Panc1 (cell line): ENCODE measurements around the gene YTHDF1. TPM values are rescaled to one million over a fixed set of nuclear protein-coding genes. Genes with fewer than 3 reads are reported as not detected.

ENCODE experiments used
- ATAC-seq: fragments of 200-7000 bp; cut with Tn5 transposase; 2 replicates; pipeline ENCODE4 v1.9.1; 2020; ENCODE audit warnings: mild to moderate bottlenecking, moderate library complexity
- BruUV-seq: library from RNA; stranded (reverse); fragments of 400-500 nt; replicated peaks from 2 replicates; lab custom pipeline; 2021; lab: Mats Ljungman, UMichigan
- CTCF ChIA-PET: fragments of 300-600 bp; sonication (Branson Sonifier 250); formaldehyde crosslinking; loops from one replicate; lab custom pipeline; 2022; ENCODE audit warnings: antibody characterized with exemption; lab: Charles Lee
- POLR2A ChIA-PET: fragments of 300-600 bp; sonication (Branson Sonifier 250); formaldehyde crosslinking; loops from one replicate; lab custom pipeline; 2022; ENCODE audit warnings: antibody characterized with exemption; lab: Charles Lee
- DNase-seq: peaks from one replicate; pipeline ENCODE4 v3.0.0-alpha.2; 2010; ENCODE audit warnings: low read depth, low spot score
- H3K27ac ChIP-seq: 2 replicates; pipeline ENCODE4 v1.5.1; 2011; ENCODE audit warnings: mild to moderate bottlenecking, low read length, inconsistent platforms
- H3K27me3 ChIP-seq: fragments of 200-500 bp; sonication (Bioruptor generic); 2 replicates; pipeline ENCODE4 v1.6.0; 2014; ENCODE audit warnings: low read length, inconsistent platforms; ENCODE audit not compliant: control insufficient read depth, insufficient read depth
- H3K36me3 ChIP-seq: fragments of 200-500 bp; sonication (Bioruptor generic); 2 replicates; pipeline ENCODE4 v1.5.1; 2014; ENCODE audit warnings: inconsistent platforms, mild to moderate bottlenecking, low read length, moderate library complexity; ENCODE audit not compliant: control insufficient read depth, insufficient read depth
- H3K4me1 ChIP-seq: 2 replicates; pipeline ENCODE4 v1.5.1; 2011; ENCODE audit warnings: inconsistent platforms, mild to moderate bottlenecking, low read length, moderate library complexity; ENCODE audit not compliant: control insufficient read depth, insufficient read depth
- H3K4me3 ChIP-seq, 2 experiments: 2 replicates each; pipeline ENCODE4 v1.5.1; 2011 to 2012; ENCODE audit warnings: low read depth in 2 of 2, low read length in 2 of 2, mild to moderate bottlenecking in 2 of 2, inconsistent platforms in 1 of 2, moderate library complexity in 1 of 2
- H3K9me3 ChIP-seq: fragments of 200-500 bp; sonication (Bioruptor generic); 2 replicates; pipeline ENCODE4 v1.5.1; 2014; ENCODE audit warnings: low read depth, mild to moderate bottlenecking, inconsistent platforms, low read length, moderate library complexity; ENCODE audit not compliant: control insufficient read depth, insufficient read depth
- CTCF ChIP-seq: fragments of 450-650 bp; IDR thresholded peaks from 2 replicates; pipeline ENCODE4 v1.5.1; 2017; ENCODE audit warnings: mild to moderate bottlenecking
- POLR2AphosphoS5 ChIP-seq: IDR thresholded peaks from 2 replicates; pipeline ENCODE4 v1.6.1; 2012; ENCODE audit warnings: mild to moderate bottlenecking, low read depth, low read length, moderate library complexity
- REST ChIP-seq, 2 experiments: IDR thresholded peaks; 2 replicates each; pipeline ENCODE4 v1.6.1; 2011 to 2012; ENCODE audit warnings: low read depth in 2 of 2, control low read depth in 1 of 2, low read length in 1 of 2, mild to moderate bottlenecking in 1 of 2, moderate library complexity in 1 of 2; ENCODE audit not compliant: insufficient read depth in 1 of 2
- SIN3A ChIP-seq: IDR thresholded peaks from 2 replicates; pipeline ENCODE4 v1.6.1; 2012; ENCODE audit warnings: low read depth, mild to moderate bottlenecking, low read length, moderate library complexity, borderline replicate concordance; ENCODE audit not compliant: insufficient read depth
- TCF7L2 ChIP-seq: IDR thresholded peaks from 2 replicates; pipeline ENCODE4 v1.6.1; 2011; ENCODE audit warnings: mild to moderate bottlenecking, low read depth, low read length, inconsistent platforms
- in situ Hi-C: cut with HindIII; loops from 2 replicates; pipeline ENCODE4 v1.10.0; 2016; ENCODE audit warnings: low sequenced_read_pairs, low pct_unique_long_range_greater_than_20kb
- intact Hi-C: fragments of 100-400 bp; cut with micrococcal nuclease; formaldehyde crosslinking; loops from one replicate; pipeline ENCODE4 v1.10.0; 2022; ENCODE audit not compliant: unreplicated experiment
- total RNA-seq: library from RNA; stranded (reverse); gene quantifications from one replicate; pipeline ENCODE4 v1.2.1, GENCODE V29; 2021; ENCODE audit not compliant: unreplicated experiment

The YTHDF1 gene
- total RNA-seq, 1 experiment from 2014 or later: 43.0 TPM

- no peak overlapping the region for H3K27ac ChIP-seq
- in situ Hi-C loops: no loop called here
These were observed 30.8 kb upstream of the YTHDF1 start for GRCh38 chr20:63246490-63247288.

GRCh38 chr20:63244468-63244867 is 28.5 kb upstream of the YTHDF1 start:
- no peak overlapping the region for H3K4me3 ChIP-seq
- H3K27ac ChIP-seq: no peak overlapping the region
- H3K27me3 ChIP-seq: no peaks in the 10 kb centered on the region
- no peaks in the 10 kb centered on the region for H3K36me3 ChIP-seq
- POLR2A ChIA-PET: no interaction called here
- DNase-seq (no peak), ATAC-seq (no peak)
- intact Hi-C loops (no loop called here), in situ Hi-C loops (no loop called here)
- CTCF ChIA-PET: interaction anchor here (0.7 to 1.4 kb wide), 3 partner anchors 20 to 24 kb away, joined by 3 to 5 read pairs (median 3); no protein-coding TSS in a partner anchor
- H3K9me3 ChIP-seq: no peaks in the 10 kb centered on the region
- peaks cover 20% of the 10 kb centered on the region for H3K4me1 ChIP-seq
- BruUV-seq: no TSS peak
- no peak for TF ChIP-seq TCF7L2
- TF ChIP-seq POLR2AphosphoS5: no peak
- no peak for TF ChIP-seq CTCF
- no peak for TF ChIP-seq REST (IDR thresholded peaks at IDR 0.05; ENCODE audit: insufficient read depth in 1 of 2, low read depth in 2 of 2, low read length in 1 of 2)

More at GRCh38 chr20:63246490-63247288, 30.8 kb upstream of the YTHDF1 start:
- H3K4me3 ChIP-seq: no peak overlapping the region
- peaks cover 25% of the 10 kb centered on the region for H3K4me1 ChIP-seq
- intact Hi-C loops: no loop called here
- H3K36me3 ChIP-seq: no peaks in the 10 kb centered on the region
- H3K27me3 ChIP-seq: no peaks in the 10 kb centered on the region
- TF ChIP-seq SIN3A (no peak), REST (IDR thresholded peaks at IDR 0.05; ENCODE audit: insufficient read depth in 1 of 2, low read depth in 2 of 2, low read length in 1 of 2) (no peak), POLR2AphosphoS5 (no peak), CTCF (no peak), TCF7L2 (no peak)
- ChIA-PET POLR2A (no interaction called here), CTCF (interaction anchor here (1.1 kb wide), 2 partner anchors 12 to 22 kb away, joined by 3 to 4 read pairs; partner anchors contain the start of gene BIRC7)
- BruUV-seq: no TSS peak
- H3K9me3 ChIP-seq: no peaks in the 10 kb centered on the region
- DNase-seq: no peak
- ATAC-seq: no peak
